Measurements from ENCODE around the gene FLCN.

FLCN gene

DNA sequence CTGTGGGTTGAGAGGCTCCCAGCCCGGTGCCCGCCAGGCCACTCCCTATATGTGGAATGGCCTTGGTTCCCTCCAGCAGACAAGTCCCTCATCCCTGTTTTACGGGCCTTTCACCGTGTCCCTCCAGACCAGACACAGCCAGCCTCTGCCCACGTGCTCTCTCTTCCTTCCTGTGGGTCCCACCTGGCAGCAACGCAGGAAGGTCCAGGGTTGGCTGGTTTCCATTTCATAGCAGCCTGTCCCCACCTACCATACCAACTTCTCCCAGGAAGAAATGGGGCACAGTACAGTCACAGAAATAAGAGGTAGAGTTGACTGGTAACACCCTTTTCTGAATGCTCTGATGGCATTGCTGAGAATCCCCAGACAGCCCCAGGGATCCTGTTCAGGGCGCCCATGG lies 65.8 kb downstream of the FLCN start:
- H3K4me3 ChIP-seq (ENCODE audit: low read depth, low read length), result no peak overlapping the region
- no peaks in the 10 kb centered on the region for H3K9me3 ChIP-seq
- no peaks in the 10 kb centered on the region for H3K27me3 ChIP-seq
- no peaks in the 10 kb centered on the region for H3K4me1 ChIP-seq
- TF ChIP-seq, protein P1, sequence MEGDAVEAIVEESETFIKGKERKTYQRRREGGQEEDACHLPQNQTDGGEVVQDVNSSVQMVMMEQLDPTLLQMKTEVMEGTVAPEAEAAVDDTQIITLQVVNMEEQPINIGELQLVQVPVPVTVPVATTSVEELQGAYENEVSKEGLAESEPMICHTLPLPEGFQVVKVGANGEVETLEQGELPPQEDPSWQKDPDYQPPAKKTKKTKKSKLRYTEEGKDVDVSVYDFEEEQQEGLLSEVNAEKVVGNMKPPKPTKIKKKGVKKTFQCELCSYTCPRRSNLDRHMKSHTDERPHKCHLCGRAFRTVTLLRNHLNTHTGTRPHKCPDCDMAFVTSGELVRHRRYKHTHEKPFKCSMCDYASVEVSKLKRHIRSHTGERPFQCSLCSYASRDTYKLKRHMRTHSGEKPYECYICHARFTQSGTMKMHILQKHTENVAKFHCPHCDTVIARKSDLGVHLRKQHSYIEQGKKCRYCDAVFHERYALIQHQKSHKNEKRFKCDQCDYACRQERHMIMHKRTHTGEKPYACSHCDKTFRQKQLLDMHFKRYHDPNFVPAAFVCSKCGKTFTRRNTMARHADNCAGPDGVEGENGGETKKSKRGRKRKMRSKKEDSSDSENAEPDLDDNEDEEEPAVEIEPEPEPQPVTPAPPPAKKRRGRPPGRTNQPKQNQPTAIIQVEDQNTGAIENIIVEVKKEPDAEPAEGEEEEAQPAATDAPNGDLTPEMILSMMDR (IDR thresholded peaks at IDR 0.05; ENCODE audit: low read depth, low read length), result no peak
- H3K36me3 ChIP-seq, result peaks cover 14% of the 10 kb centered on the region
- no peak for DNase-seq

- DNase-seq, result no peak
- Histone ChIP-seq H3K9me3 (no peaks in the 10 kb centered on the region), H3K36me3 (peaks cover 14% of the 10 kb centered on the region), H3K27me3 (no peaks in the 10 kb centered on the region), H3K4me3 (ENCODE audit: low read depth, low read length) (no peak overlapping the region), H3K4me1 (no peaks in the 10 kb centered on the region)
- TF ChIP-seq, protein P1 (IDR thresholded peaks at IDR 0.05; ENCODE audit: low read depth, low read length), result no peak
Observed at GRCh38 chr17:17170346-17170985, 66.5 kb downstream of the FLCN start.

GRCh38 chr17:17169396-17169795 lies 67.6 kb downstream of the FLCN start:
- no peak for DNase-seq
- Histone ChIP-seq H3K4me3 (ENCODE audit: low read depth, low read length) (no peak overlapping the region), H3K4me1 (no peaks in the 10 kb centered on the region), H3K36me3 (peaks cover 14% of the 10 kb centered on the region), H3K27me3 (no peaks in the 10 kb centered on the region), H3K9me3 (no peaks in the 10 kb centered on the region)
- TF ChIP-seq, protein P1 (IDR thresholded peaks at IDR 0.05; ENCODE audit: low read depth, low read length), result no peak

GRCh38 chr17:17168401-17168800 lies 68.6 kb downstream of the FLCN start:
- TF ChIP-seq, protein P1 (IDR thresholded peaks at IDR 0.05; ENCODE audit: low read depth, low read length), result no peak
- peaks cover 4% of the 10 kb centered on the region for H3K36me3 ChIP-seq

DNA sequence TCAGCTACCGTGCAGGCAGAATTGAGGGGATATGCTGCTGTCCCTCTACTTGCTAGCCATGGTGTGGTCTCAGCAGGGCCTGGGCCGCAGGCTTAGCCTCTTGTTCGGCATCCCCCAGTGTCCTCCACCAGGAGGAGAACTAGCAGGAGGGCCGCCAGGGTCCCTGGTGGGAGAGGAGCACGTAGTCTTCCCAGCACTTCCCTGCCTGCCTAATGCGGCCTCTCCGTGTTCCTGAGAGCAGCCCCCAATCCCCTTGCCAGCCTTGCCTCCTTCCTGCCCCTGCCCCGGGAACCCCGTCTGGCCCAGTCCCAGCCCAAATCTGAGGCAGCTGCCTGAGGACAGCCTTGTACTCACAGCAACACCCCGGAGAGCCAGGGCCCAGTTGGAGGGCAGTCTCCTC lies 69.0 kb downstream of the FLCN start:
- Histone ChIP-seq H3K27me3 (no peaks in the 10 kb centered on the region), H3K4me3 (ENCODE audit: low read depth, low read length) (no peak overlapping the region), H3K9me3 (no peaks in the 10 kb centered on the region), H3K36me3 (peaks cover 3% of the 10 kb centered on the region), H3K4me1 (no peaks in the 10 kb centered on the region)
- TF ChIP-seq, protein P1 (IDR thresholded peaks at IDR 0.05; ENCODE audit: low read depth, low read length), result no peak
- DNase-seq, result no peak

More at GRCh38 chr17:17168401-17168800, 68.6 kb downstream of the FLCN start:
- no peaks in the 10 kb centered on the region for H3K9me3 ChIP-seq
- no peak overlapping the region for H3K4me3 ChIP-seq (ENCODE audit: low read depth, low read length)
- H3K27me3 ChIP-seq, result no peaks in the 10 kb centered on the region
- no peak for DNase-seq
- H3K4me1 ChIP-seq, result no peaks in the 10 kb centered on the region

GRCh38 chr17:17167356-17167755 lies 69.6 kb downstream of the FLCN start:
- no peaks in the 10 kb centered on the region for H3K4me1 ChIP-seq
- no peak overlapping the region for H3K4me3 ChIP-seq (ENCODE audit: low read depth, low read length)
- H3K9me3 ChIP-seq, result no peaks in the 10 kb centered on the region
- TF ChIP-seq, protein P1 (IDR thresholded peaks at IDR 0.05; ENCODE audit: low read depth, low read length), result no peak
- no peaks in the 10 kb centered on the region for H3K27me3 ChIP-seq
- peaks cover 9% of the 10 kb centered on the region for H3K36me3 ChIP-seq
- DNase-seq, result no peak
